ENCODE data around the gene SPAG7. TPM values are rescaled to one million over a fixed set of nuclear protein-coding genes. Genes with fewer than 3 reads are reported as not detected.

SPAG7 gene
- total and polyA plus RNA-seq, 3 donors from 2014 or later: 54.9 to 79.5 (median 66.1) TPM

DNA sequence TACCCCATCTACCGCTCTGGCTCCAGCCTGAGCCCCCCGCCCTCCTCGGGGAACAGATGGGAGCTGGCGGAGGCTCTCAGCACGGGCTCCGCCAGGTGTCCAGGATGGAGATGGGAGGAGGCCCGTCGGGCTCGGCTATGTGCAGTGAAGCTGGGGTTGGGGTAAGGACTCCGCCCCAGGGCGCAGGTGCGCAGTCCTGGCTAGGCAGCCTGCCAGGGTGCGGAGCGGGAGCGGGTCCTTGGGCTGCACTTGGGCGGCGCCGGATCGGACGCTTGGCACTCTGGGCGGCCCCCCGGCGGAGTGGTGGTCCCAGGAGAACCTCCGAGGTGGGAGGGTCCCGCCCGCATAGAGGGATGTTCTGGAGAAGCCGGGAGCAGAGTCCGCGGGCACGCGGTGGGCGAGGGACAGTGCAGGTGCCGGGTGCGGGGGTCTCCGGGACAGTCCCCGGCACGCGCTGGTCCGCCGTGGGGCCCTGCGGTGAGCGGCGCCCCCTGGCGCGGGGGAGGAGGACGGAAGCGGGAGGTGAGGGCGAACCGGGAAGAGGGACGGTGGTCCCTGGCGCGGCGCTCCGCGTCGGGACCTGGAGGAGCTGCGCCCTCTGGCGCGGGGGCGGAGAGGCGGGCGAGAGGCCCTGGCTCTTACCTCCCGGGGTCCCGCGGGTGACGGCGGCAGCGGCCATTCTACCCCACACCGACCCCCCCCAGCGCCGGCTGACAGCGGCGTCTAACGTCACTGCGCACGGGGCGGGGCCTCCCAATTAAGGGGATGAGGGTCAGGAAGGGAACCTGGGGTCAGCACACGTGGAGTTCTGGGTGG is 19.5 kb upstream of the SPAG7 start, which contains the start of gene CAMTA2:
Gene CAMTA2 (minus strand): TSS at position 725 of the 816 bp plus-strand sequence. CDS start 1,453 bp downstream, outside the sequence.
- peak within 1 kb of the TSS; percentile 91 to 96 for H3K27ac ChIP-seq
- no peaks in the 10 kb centered on the region for H3K36me3 ChIP-seq (ENCODE audit: low read depth, missing control alignments)
- DNase-seq: peak; percentile 94
- peak within 1 kb of the TSS; percentile 79 to 84 for H3K4me3 ChIP-seq
- intact Hi-C loops (cut with DNase I; ENCODE audit: low total_unique reads): no loop called here
- 0 to 1% methylated on average over 28 to 66 of the region's 78 CpGs for WGBS, 2 donors
- TF ChIP-seq, protein P1, sequence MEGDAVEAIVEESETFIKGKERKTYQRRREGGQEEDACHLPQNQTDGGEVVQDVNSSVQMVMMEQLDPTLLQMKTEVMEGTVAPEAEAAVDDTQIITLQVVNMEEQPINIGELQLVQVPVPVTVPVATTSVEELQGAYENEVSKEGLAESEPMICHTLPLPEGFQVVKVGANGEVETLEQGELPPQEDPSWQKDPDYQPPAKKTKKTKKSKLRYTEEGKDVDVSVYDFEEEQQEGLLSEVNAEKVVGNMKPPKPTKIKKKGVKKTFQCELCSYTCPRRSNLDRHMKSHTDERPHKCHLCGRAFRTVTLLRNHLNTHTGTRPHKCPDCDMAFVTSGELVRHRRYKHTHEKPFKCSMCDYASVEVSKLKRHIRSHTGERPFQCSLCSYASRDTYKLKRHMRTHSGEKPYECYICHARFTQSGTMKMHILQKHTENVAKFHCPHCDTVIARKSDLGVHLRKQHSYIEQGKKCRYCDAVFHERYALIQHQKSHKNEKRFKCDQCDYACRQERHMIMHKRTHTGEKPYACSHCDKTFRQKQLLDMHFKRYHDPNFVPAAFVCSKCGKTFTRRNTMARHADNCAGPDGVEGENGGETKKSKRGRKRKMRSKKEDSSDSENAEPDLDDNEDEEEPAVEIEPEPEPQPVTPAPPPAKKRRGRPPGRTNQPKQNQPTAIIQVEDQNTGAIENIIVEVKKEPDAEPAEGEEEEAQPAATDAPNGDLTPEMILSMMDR (IDR thresholded peaks at IDR 0.05): peak; percentile 49 to 70 (median 67)
- peak; percentile 45 for TF ChIP-seq POLR2A (IDR thresholded peaks at IDR 0.05)
- H3K4me1 ChIP-seq: peaks cover 20% of the 10 kb centered on the region
- H3K9me3 ChIP-seq: no peaks in the 10 kb centered on the region
- H3K27me3 ChIP-seq: no peaks in the 10 kb centered on the region

DNA sequence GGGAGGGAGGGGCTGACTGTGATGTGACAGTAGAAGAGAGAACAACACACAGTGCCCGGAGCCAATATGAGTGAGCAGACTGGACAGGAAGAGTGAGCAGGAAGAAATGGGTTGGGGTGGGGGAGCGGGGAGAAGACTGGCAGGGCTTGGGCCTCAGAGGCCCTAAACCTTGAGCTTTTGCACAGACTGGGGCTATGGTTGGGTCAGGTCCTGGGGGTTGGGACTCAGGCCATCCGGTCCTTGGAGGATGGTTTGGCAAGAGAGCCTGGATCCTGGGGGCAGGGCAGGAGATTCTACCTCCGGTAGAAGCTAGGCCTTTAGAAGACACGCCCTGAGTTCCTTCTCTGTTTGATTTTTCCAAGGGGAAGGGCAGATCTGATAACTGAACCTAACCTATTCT is 18.8 kb upstream of the SPAG7 start:
- no peak for DNase-seq
- intact Hi-C loops (cut with DNase I; ENCODE audit: low total_unique reads): no loop called here
- Histone ChIP-seq H3K4me1 (peaks cover 20% of the 10 kb centered on the region), H3K9me3 (no peaks in the 10 kb centered on the region), H3K27me3 (no peaks in the 10 kb centered on the region), H3K27ac (peak overlapping the region; percentile 91 to 96), H3K4me3 (peak overlapping the region; percentile 79 to 84), H3K36me3 (ENCODE audit: low read depth, missing control alignments) (no peaks in the 10 kb centered on the region)
- WGBS, 2 donors: 30 to 31% methylated on average over 5 of the region's 5 CpGs
- TF ChIP-seq POLR2A (IDR thresholded peaks at IDR 0.05): no peak
- TF ChIP-seq, protein P1 (IDR thresholded peaks at IDR 0.05): no peak

DNA sequence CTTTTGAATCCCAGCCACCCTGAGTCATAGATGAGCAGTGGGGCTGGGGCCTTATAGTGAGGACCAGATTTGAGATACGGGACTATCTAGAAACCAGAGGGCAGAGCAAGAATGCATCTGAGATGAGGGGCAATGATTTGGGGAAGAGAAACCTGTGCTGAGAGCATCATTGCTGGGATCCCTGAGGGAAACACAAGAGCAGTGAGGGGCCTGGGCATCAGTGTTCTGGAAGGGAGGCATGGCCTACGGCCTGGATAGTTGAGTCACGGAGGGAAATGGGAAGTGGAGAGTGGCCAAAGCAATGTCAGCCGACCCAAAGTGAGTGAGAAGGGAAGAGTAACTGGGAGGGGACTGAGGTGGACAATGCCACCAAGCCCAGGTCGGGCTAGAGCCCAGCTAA is 14.7 kb upstream of the SPAG7 start:
- Histone ChIP-seq H3K36me3 (ENCODE audit: low read depth, missing control alignments) (no peaks in the 10 kb centered on the region), H3K27ac (no peak overlapping the region), H3K9me3 (no peaks in the 10 kb centered on the region), H3K4me1 (peaks cover 11% of the 10 kb centered on the region), H3K27me3 (no peaks in the 10 kb centered on the region), H3K4me3 (no peak overlapping the region)
- no peak for DNase-seq
- TF ChIP-seq, protein P1 (IDR thresholded peaks at IDR 0.05): no peak
- TF ChIP-seq POLR2A (IDR thresholded peaks at IDR 0.05): no peak
- WGBS, 2 donors: 63 to 82% methylated on average over 5 of the region's 5 CpGs
- intact Hi-C loops (cut with DNase I; ENCODE audit: low total_unique reads): loop anchor here (5.0 kb wide), 1 partner anchor 80 kb away; no protein-coding TSS in a partner anchor

DNA sequence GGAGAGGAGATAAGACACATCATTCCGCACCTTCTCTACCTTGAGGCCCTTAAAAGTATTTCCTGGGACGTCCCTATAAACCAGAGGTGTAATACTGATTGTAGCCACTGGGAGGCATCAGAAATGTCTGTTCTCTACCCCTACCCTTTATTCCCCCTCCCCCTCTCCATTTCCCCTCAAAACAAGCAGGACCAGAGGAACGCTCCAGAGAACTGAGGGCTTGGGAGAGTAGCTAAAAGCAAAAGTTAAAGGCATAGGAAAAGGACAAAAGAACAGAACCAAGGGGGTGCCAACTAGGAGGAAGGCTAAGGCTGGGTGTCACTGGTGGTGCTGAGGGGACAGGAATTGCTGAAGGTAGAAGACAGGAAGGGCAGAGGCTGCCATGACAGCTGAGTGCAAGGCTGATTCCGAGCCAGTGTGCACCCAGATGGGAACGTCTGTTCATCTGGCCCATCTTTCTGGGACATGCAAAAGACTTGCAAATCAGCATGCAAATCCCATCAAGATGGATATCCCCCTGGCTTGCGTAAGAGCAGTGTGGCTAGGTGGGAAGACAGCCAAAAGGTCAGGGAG is 13.1 kb upstream of the SPAG7 start:
- Histone ChIP-seq H3K36me3 (ENCODE audit: low read depth, missing control alignments) (no peaks in the 10 kb centered on the region), H3K4me1 (no peaks in the 10 kb centered on the region), H3K27ac (no peak overlapping the region), H3K27me3 (no peaks in the 10 kb centered on the region), H3K4me3 (no peak overlapping the region), H3K9me3 (no peaks in the 10 kb centered on the region)
- intact Hi-C loops (cut with DNase I; ENCODE audit: low total_unique reads): loop anchor here (5.0 kb wide), 1 partner anchor 82 kb away; no protein-coding TSS in a partner anchor
- WGBS, 2 donors: 45 to 57% methylated on average over 6 of the region's 6 CpGs
- no peak for DNase-seq
- TF ChIP-seq, protein P1 (IDR thresholded peaks at IDR 0.05): peak; percentile 64 to 84 (median 65)
- TF ChIP-seq POLR2A (IDR thresholded peaks at IDR 0.05): no peak
